Lower leg skin (tissue), 4 donors: ENCODE results near the gene SPDYE2. TPM values are rescaled to one million over a fixed set of nuclear protein-coding genes. Genes with fewer than 3 reads are reported as not detected.
"Not testable (repeated sequence)": the region's sequence is repeated elsewhere in the genome, so short reads cannot be mapped to it uniquely, and the experiment has no call there.

Experiments used
- DNase-seq, 2 donors: peaks; one replicate each; pipeline ENCODE4 v3.0.0-alpha.2; 2019; ENCODE audit warnings: low spot score in 2 of 2
- H3K4me3 ChIP-seq: fragments of 200-600 bp; sonication (generic); 2 replicates; pipeline ENCODE4 v1.5.1; 2017; ENCODE audit warnings: mild to moderate bottlenecking, low read depth; ENCODE audit not compliant: poor library complexity, severe bottlenecking
- WGBS, 2 donors: methylation state at CpG; one replicate each; pipeline ENCODE4 v1.1.5; 2018; 5-methylcytosine and 5-hydroxymethylcytosine counted together
- intact Hi-C: fragments of 100-400 bp; cut with DNase I; formaldehyde crosslinking; loops from one replicate; pipeline ENCODE4 v1.15.0; 2023; ENCODE audit warnings: low total_unique reads
- total RNA-seq, 4 donors: library from RNA; depleted of rRNA; stranded (reverse); fragments of >200 nt; gene quantifications; one replicate each; pipeline ENCODE4 v1.1.0, GENCODE V29; 2016

SPDYE2 gene
- total RNA-seq, result under 1 TPM in 1 of 4 donors, not detected in 3; 0.39 TPM

GRCh38 chr7:102550808-102551422 is at the start of gene SPDYE2:
SPDYE2 (plus strand) TSS chr7:102551226; CDS start chr7:102553256, 2,030 bp downstream.
- intact Hi-C loops, DNase-seq, H3K4me3 ChIP-seq: not testable (repeated sequence)
- WGBS, 2 donors, result no CpG with 5 or more reads among the region's 6 CpGs

- WGBS, 2 donors, result no CpG with 5 or more reads among the region's 12 CpGs
- intact Hi-C loops, DNase-seq, H3K4me3 ChIP-seq: not testable (repeated sequence)
Measured at GRCh38 chr7:102503141-102503540, 47.9 kb upstream of the SPDYE2 start.

GRCh38 chr7:102505298-102506185 is 45.5 kb upstream of the SPDYE2 start:
- intact Hi-C loops, H3K4me3 ChIP-seq, DNase-seq: not testable (repeated sequence)
- no CpG with 5 or more reads among the region's 24 CpGs for WGBS, 2 donors

GRCh38 chr7:102507410-102508088 is 43.5 kb upstream of the SPDYE2 start:
- H3K4me3 ChIP-seq, intact Hi-C loops: not testable (repeated sequence)
- DNase-seq, result peak in 1 of 2 donors; percentile 11
- WGBS, 2 donors, result 95 to 100% methylated on average over 2 of the region's 8 CpGs

- DNase-seq, result peak; percentile 14 to 80
- H3K4me3 ChIP-seq, intact Hi-C loops: not testable (repeated sequence)
- WGBS, 2 donors, result 68 to 71% methylated on average over 5 to 6 of the region's 8 CpGs
Measured at GRCh38 chr7:102510575-102510974, 40.5 kb upstream of the SPDYE2 start.

- DNase-seq, H3K4me3 ChIP-seq, intact Hi-C loops: not testable (repeated sequence)
- WGBS, 2 donors, result no CpG with 5 or more reads among the region's 30 CpGs
Measured at GRCh38 chr7:102511860-102512522, 39.0 kb upstream of the SPDYE2 start.

DNA sequence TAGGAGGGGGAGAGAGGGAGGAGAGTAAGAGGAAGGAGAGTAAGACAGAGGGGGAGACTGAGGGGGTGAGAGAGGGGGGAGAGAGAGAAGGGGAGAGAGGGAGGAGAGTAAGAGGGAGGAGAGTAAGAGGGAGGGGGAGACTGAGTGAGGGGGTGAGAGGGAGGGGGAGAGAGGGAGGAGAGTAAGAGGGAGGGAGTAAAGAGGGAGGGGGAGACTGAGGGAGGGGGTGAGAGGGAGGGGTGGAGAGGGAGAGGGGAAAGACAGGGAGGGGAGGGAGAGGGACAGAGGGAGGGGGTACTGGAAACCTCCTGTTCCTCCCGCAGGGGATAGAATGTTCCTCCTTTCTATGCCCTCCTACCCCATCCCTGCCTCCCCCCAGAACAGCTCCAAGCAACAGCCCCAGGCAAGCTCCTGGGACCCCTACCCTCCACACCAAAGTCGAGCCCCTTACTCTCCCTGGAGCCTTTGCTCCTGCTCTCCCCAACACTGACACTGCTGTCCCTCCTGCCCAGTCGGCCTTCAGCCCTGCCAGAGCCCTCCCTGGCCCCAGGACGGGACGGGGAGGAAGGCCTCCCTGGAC is 38.3 kb upstream of the SPDYE2 start:
- WGBS, 2 donors, result 20 to 21% methylated on average over 5 of the region's 5 CpGs
- intact Hi-C loops, H3K4me3 ChIP-seq: not testable (repeated sequence)
- DNase-seq, result peak; percentile 16 to 86

- no CpG with 5 or more reads among the region's 15 CpGs for WGBS, 2 donors
- H3K4me3 ChIP-seq, DNase-seq, intact Hi-C loops: not testable (repeated sequence)
Measured at GRCh38 chr7:102514881-102515721, 35.9 kb upstream of the SPDYE2 start.

DNA sequence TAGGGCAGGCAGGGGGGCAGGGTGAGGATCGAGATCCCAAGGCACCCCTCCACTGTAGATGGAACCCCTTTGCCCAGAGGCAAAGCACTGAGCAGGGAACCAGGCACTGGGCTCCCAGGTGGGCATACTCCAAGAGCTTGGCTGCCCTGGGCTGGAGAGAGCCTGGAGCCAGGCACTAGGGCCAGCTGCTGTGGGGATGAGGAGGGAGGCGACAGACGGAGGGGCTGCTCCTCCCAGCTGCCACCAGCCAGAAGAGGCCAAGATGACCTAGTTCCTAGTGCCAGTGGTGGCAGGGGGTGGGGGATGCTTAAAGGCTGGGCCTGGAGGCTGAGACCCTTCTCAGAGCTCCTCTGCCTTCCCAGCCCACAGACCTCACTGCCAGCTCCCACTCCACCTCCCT is 35.1 kb upstream of the SPDYE2 start:
- DNase-seq, intact Hi-C loops, H3K4me3 ChIP-seq: not testable (repeated sequence)
- WGBS, 2 donors, result no CpG with 5 or more reads among the region's 3 CpGs

- intact Hi-C loops, result not testable (repeated sequence)
Measured at GRCh38 chr7:102516951-102517350, 34.1 kb upstream of the SPDYE2 start.

DNA sequence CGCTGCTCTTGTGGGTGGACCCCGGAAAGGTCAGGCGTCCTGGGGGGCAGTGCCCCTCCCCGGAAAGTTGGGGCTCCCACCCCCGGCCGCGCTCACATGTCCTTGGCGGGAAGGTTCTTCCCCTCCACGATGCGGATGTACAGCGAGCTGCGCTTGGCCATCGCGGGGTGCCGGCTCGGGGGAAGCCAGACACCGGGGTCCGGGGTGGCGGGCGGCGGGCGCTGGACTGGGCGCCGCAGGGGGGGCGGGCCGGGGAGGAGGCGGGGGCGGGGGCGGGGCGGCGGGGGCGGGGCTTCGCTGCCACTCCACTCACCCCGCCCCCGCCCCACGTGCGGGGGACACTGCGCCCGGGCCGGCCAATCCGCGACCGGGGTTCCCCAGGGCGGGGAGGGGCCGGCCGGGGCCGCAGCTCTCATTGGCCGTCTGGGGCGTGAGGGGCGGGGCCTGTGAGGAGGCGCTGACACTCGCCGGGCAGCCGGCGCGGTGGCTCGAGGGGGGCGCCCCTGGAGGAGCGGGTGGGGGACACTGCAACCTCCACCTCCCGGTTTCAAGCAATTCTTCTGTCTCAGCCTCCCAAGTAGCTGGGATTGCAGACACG is 33.4 kb upstream of the SPDYE2 start, which contains the start of gene RASA4B:
TSS of gene RASA4B (minus strand) at position 228 of the 598 bp plus-strand sequence. CDS start at position 161, 67 bp downstream.
- H3K4me3 ChIP-seq, result not testable (repeated sequence)
- WGBS, 2 donors, result no CpG with 5 or more reads among the region's 61 CpGs

More at GRCh38 chr7:102516951-102517350, 34.1 kb upstream of the SPDYE2 start:
- H3K4me3 ChIP-seq, DNase-seq: not testable (repeated sequence)
- WGBS, 2 donors, result no CpG with 5 or more reads among the region's 10 CpGs

GRCh38 chr7:102520797-102521196 is 30.2 kb upstream of the SPDYE2 start:
- intact Hi-C loops, H3K4me3 ChIP-seq, DNase-seq: not testable (repeated sequence)
- no CpG with 5 or more reads among the region's 5 CpGs for WGBS, 2 donors

More for the DNA sequence above, 33.4 kb upstream of the SPDYE2 start, which contains the start of gene RASA4B:
- intact Hi-C loops, result not testable (repeated sequence)
- DNase-seq, result peak in 1 of 2 donors; percentile 53

DNA sequence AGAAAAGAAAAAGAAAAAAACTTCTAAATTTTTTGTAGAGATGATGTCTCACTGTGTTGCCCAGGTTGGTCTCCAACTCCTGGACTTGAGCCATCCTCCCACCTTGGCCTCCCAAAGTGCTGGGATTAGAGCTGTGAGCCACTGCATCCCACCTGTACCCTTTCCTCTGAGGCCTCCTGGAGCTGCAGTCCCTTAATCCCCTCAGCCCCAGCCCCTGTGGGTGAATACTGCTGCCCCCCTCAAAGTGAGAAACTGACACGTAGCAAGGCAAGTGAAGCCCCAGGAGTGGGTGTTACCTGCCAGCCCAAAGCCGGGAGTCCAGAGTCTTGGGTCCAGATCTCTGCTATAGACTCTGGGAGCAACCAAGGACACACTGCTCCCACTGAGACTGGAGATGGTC is 26.2 kb upstream of the SPDYE2 start:
- H3K4me3 ChIP-seq, intact Hi-C loops: not testable (repeated sequence)
- peak in 1 of 2 donors; percentile 70 for DNase-seq
- WGBS, 2 donors, result 40% methylated on average over 1 of the region's 2 CpGs; no CpG with 5 or more reads in 1 of the 2 donors
